Measurements from ENCODE around the gene KCTD20.

The KCTD20 gene

DNA sequence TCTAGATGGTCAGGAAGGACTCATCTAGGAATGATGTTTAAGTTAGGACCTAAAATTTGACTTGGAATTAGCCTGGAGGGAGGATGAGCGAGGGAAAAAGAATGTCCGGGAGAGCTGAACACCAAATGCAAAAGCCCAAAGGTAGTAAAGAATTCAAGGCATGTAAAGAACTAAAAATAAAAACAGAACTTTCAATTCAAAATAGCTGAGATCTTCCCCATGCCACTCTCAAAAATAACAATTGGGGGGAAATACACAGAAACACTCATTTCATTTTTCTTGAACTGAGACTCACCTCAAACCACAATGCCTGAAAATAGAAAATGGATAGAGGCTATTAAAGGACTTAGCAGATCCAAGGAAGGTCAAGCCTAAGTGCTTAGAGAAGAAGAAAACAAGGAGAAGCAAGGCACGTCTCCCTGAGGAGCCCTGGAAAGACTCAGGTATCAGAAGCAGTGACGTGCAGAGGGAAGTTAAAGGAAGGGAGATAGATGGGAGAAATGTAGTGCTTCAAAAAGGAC is 10.6 kb upstream of the KCTD20 start:
- Histone ChIP-seq H4K20me1 (ENCODE audit: insufficient read depth, low read length, poor library complexity, severe bottlenecking) (no peaks in the 10 kb centered on the region), H3K4me1 (ENCODE audit: insufficient read depth, low read length, poor library complexity, severe bottlenecking) (no peaks in the 10 kb centered on the region), H3K79me2 (ENCODE audit: insufficient read depth, low read length) (no peaks in the 10 kb centered on the region), H3K9me2 (replicated peaks; ENCODE audit: low read depth, low read length) (no peaks in the 10 kb centered on the region), H3K36me3 (ENCODE audit: insufficient read depth, low read length) (no peaks in the 10 kb centered on the region), H3K4me3 (ENCODE audit: low read length, poor library complexity, severe bottlenecking) (no peak overlapping the region), H3K9ac (ENCODE audit: low read depth, low read length, poor library complexity, severe bottlenecking) (no peak overlapping the region), H3K9me3 (ENCODE audit: insufficient read depth, low read depth, low read length) (no peaks in the 10 kb centered on the region), H3F3A (ENCODE audit: low read depth) (no peaks in the 10 kb centered on the region), H3K27me3 (ENCODE audit: insufficient read depth, low read length, poor library complexity, severe bottlenecking) (no peaks in the 10 kb centered on the region), H3K4me2 (ENCODE audit: low read depth, low read length, poor library complexity, severe bottlenecking) (no peak overlapping the region), H2AFZ (ENCODE audit: low read length) (no peak overlapping the region)
- TF ChIP-seq CTCF (conservative IDR thresholded peaks at IDR 0.05; ENCODE audit: low read length): no peak
- TF ChIP-seq EZH2phosphoT487 (IDR thresholded peaks at IDR 0.05; ENCODE audit: borderline replicate concordance): no peak

- H3F3A ChIP-seq (ENCODE audit: low read depth): no peaks in the 10 kb centered on the region
- H3K79me2 ChIP-seq (ENCODE audit: insufficient read depth, low read length): no peaks in the 10 kb centered on the region
- no peak overlapping the region for H3K9ac ChIP-seq (ENCODE audit: low read depth, low read length, poor library complexity, severe bottlenecking)
- no peak overlapping the region for H3K4me2 ChIP-seq (ENCODE audit: low read depth, low read length, poor library complexity, severe bottlenecking)
- no peak overlapping the region for H2AFZ ChIP-seq (ENCODE audit: low read length)
- TF ChIP-seq CTCF (conservative IDR thresholded peaks at IDR 0.05; ENCODE audit: low read length) (no peak), EZH2phosphoT487 (IDR thresholded peaks at IDR 0.05; ENCODE audit: borderline replicate concordance) (no peak)
- no peaks in the 10 kb centered on the region for H3K9me2 ChIP-seq (replicated peaks; ENCODE audit: low read depth, low read length)
- no peaks in the 10 kb centered on the region for H3K27me3 ChIP-seq (ENCODE audit: insufficient read depth, low read length, poor library complexity, severe bottlenecking)
- H4K20me1 ChIP-seq (ENCODE audit: insufficient read depth, low read length, poor library complexity, severe bottlenecking): no peaks in the 10 kb centered on the region
- peaks cover 7% of the 10 kb centered on the region for H3K4me1 ChIP-seq (ENCODE audit: insufficient read depth, low read length, poor library complexity, severe bottlenecking)
- no peaks in the 10 kb centered on the region for H3K9me3 ChIP-seq (ENCODE audit: insufficient read depth, low read depth, low read length)
- H3K36me3 ChIP-seq (ENCODE audit: insufficient read depth, low read length): no peaks in the 10 kb centered on the region
- H3K4me3 ChIP-seq (ENCODE audit: low read length, poor library complexity, severe bottlenecking): no peak overlapping the region
Measured at GRCh38 chr6:36436466-36436865, 6.3 kb upstream of the KCTD20 start.

GRCh38 chr6:36441307-36441894 is 1.4 kb upstream of the KCTD20 start:
- Histone ChIP-seq H2AFZ (ENCODE audit: low read length) (peak overlapping the region; percentile 72; the same call in 1 of the 2 replicates), H3K4me3 (ENCODE audit: low read length, poor library complexity, severe bottlenecking) (peak overlapping the region; percentile 51), H3K9ac (ENCODE audit: low read depth, low read length, poor library complexity, severe bottlenecking) (peak overlapping the region; percentile 51)

More at GRCh38 chr6:36441307-36441894, 1.4 kb upstream of the KCTD20 start:
- TF ChIP-seq CTCF (conservative IDR thresholded peaks at IDR 0.05; ENCODE audit: low read length) (no peak), EZH2phosphoT487 (IDR thresholded peaks at IDR 0.05; ENCODE audit: borderline replicate concordance) (no peak)
- Histone ChIP-seq H4K20me1 (ENCODE audit: insufficient read depth, low read length, poor library complexity, severe bottlenecking) (peaks cover 15% of the 10 kb centered on the region), H3K9me2 (replicated peaks; ENCODE audit: low read depth, low read length) (no peaks in the 10 kb centered on the region), H3K79me2 (ENCODE audit: insufficient read depth, low read length) (peaks cover 38% of the 10 kb centered on the region), H3F3A (ENCODE audit: low read depth) (no peaks in the 10 kb centered on the region), H3K36me3 (ENCODE audit: insufficient read depth, low read length) (no peaks in the 10 kb centered on the region), H3K9me3 (ENCODE audit: insufficient read depth, low read depth, low read length) (no peaks in the 10 kb centered on the region), H3K4me2 (ENCODE audit: low read depth, low read length, poor library complexity, severe bottlenecking) (peak overlapping the region; percentile 90), H3K4me1 (ENCODE audit: insufficient read depth, low read length, poor library complexity, severe bottlenecking) (peaks cover 38% of the 10 kb centered on the region), H3K27me3 (ENCODE audit: insufficient read depth, low read length, poor library complexity, severe bottlenecking) (no peaks in the 10 kb centered on the region)
